GM12878 (cell line): ENCODE data around the gene SAP30L. TPM values are rescaled to one million over a fixed set of nuclear protein-coding genes. Genes with fewer than 3 reads are reported as not detected.

Source experiments
- ATAC-seq: fragments of 200-7000 bp; cut with Tn5 transposase; 3 replicates; pipeline ENCODE4 v1.9.1; 2020; ENCODE audit warnings: mild to moderate bottlenecking, moderate library complexity
- BruUV-seq: library from RNA; stranded (reverse); fragments of 400-500 nt; replicated peaks from 2 replicates; lab custom pipeline; 2021; lab: Mats Ljungman, UMichigan
- CTCF ChIA-PET: fragments of 300-600 bp; sonication (Branson Sonifier 250); formaldehyde crosslinking; extraction: SDS; loops from one replicate; lab custom pipeline; 2021; ENCODE audit warnings: inconsistent platforms; lab: Yijun Ruan, JAX
- POLR2A ChIA-PET: fragments of 350-600 bp; formaldehyde crosslinking; extraction: SDS; loops from one replicate; lab custom pipeline; 2021; ENCODE audit warnings: inconsistent platforms; lab: Charles Lee
- RAD21 ChIA-PET: fragments of 300-600 bp; sonication (Branson Sonifier 250); formaldehyde crosslinking; loops from one replicate; lab custom pipeline; 2023; ENCODE audit warnings: antibody characterized with exemption; ENCODE audit not compliant: unreplicated experiment; lab: Charles Lee
- SMC1A ChIA-PET: fragments of 300-600 bp; sonication (Branson Sonifier 250); formaldehyde crosslinking; loops from one replicate; lab custom pipeline; 2023; ENCODE audit not compliant: unreplicated experiment, uncharacterized antibody; lab: Charles Lee
- DNase-seq: peaks from one replicate; pipeline ENCODE4 v3.0.0-alpha.2; 2011; ENCODE audit warnings: low read depth, low spot score
- FAIRE-seq: peaks from 3 replicates; lab custom pipeline; 2011; peaks lifted over from hg19 to GRCh38; lab: Jason Lieb, UNC
- H2AFZ ChIP-seq: 2 replicates; pipeline ENCODE4 v1.6.0; 2011; ENCODE audit warnings: low read depth, low read length, control low read depth; ENCODE audit not compliant: control insufficient read depth
- H3K27ac ChIP-seq: 2 replicates; pipeline ENCODE4 v1.5.1; 2011; ENCODE audit warnings: control low read depth; ENCODE audit not compliant: control insufficient read depth, insufficient read depth
- H3K27me3 ChIP-seq, 2 experiments: replicated peaks in 1 of 2; 2 replicates each; pipeline versions ENCODE4 v1.6.0 to v1.6.1; 2011; ENCODE audit warnings: low read length in 1 of 2; ENCODE audit not compliant: control insufficient read depth in 2 of 2, insufficient read depth in 2 of 2
- H3K36me3 ChIP-seq, 2 experiments: 2 replicates each; pipeline ENCODE4 v1.5.1; 2011; ENCODE audit warnings: low read length in 1 of 2; ENCODE audit not compliant: control insufficient read depth in 2 of 2, insufficient read depth in 2 of 2
- H3K4me1 ChIP-seq: 2 replicates; pipeline ENCODE4 v1.6.1; 2011; ENCODE audit warnings: mild to moderate bottlenecking, low read length, moderate library complexity, mixed read lengths; ENCODE audit not compliant: control insufficient read depth, insufficient read depth
- H3K4me2 ChIP-seq: 2 replicates; pipeline ENCODE4 v1.6.0; 2011; ENCODE audit warnings: control low read depth; ENCODE audit not compliant: control insufficient read depth, insufficient read depth
- H3K4me3 ChIP-seq: fragments of 200-600 bp; sonication (generic); 2 replicates; pipeline ENCODE4 v1.5.1; 2016
- H3K79me2 ChIP-seq: 2 replicates; pipeline ENCODE4 v1.6.0; 2011; ENCODE audit warnings: low read length; ENCODE audit not compliant: control insufficient read depth, insufficient read depth
- H3K9ac ChIP-seq: 2 replicates; pipeline ENCODE4 v1.8.0; 2011; ENCODE audit warnings: low read length, control low read depth, mixed read lengths; ENCODE audit not compliant: control insufficient read depth, insufficient read depth
- H3K9me3 ChIP-seq: replicated peaks from 3 replicates; pipeline ENCODE4 v1.5.1; 2011; ENCODE audit warnings: mild to moderate bottlenecking, low read length; ENCODE audit not compliant: control insufficient read depth, insufficient read depth
- H4K20me1 ChIP-seq: 2 replicates; pipeline ENCODE4 v1.6.0; 2011; ENCODE audit not compliant: control insufficient read depth, insufficient read depth
- BACH1 ChIP-seq: fragments of 450-650 bp; IDR thresholded peaks from 2 replicates; pipeline ENCODE4 v1.6.1; 2017; ENCODE audit warnings: mild to moderate bottlenecking, borderline replicate concordance
- CHD2 ChIP-seq: IDR thresholded peaks from 2 replicates; pipeline ENCODE4 v1.6.1; 2011; ENCODE audit warnings: low read depth, low read length, improper control_type of control experiment, borderline replicate concordance
- DPF2 ChIP-seq: fragments of 450-650 bp; IDR thresholded peaks from 2 replicates; pipeline ENCODE4 v1.6.1; 2017; ENCODE audit warnings: mild to moderate bottlenecking
- ESRRA ChIP-seq: IDR thresholded peaks from 2 replicates; pipeline ENCODE4 v1.6.1; 2012; ENCODE audit warnings: mild to moderate bottlenecking, low read length, improper control_type of control experiment
- FOXM1 ChIP-seq: IDR thresholded peaks from 2 replicates; pipeline ENCODE4 v1.6.1; 2012; ENCODE audit warnings: low read depth, mild to moderate bottlenecking, inconsistent platforms, low read length, moderate library complexity
- IRF4 ChIP-seq: IDR thresholded peaks from 2 replicates; pipeline ENCODE4 v1.6.1; 2011; ENCODE audit warnings: low read depth, low read length
- KAT2A ChIP-seq: conservative IDR thresholded peaks from 2 replicates; pipeline ENCODE4 v1.6.1; 2011; ENCODE audit warnings: low read depth, low read length; ENCODE audit not compliant: control insufficient read depth
- NFYB ChIP-seq: IDR thresholded peaks from 2 replicates; pipeline ENCODE4 v1.6.1; 2011; ENCODE audit warnings: low read depth, mild to moderate bottlenecking, low read length, improper control_type of control experiment, moderate library complexity; ENCODE audit not compliant: insufficient read depth
- RAD51 ChIP-seq: fragments of 450-650 bp; IDR thresholded peaks from 2 replicates; pipeline ENCODE4 v1.6.1; 2016; ENCODE audit warnings: moderate library complexity, mild to moderate bottlenecking, inconsistent platforms
- RELA ChIP-seq: fragments of 450-650 bp; IDR thresholded peaks from 2 replicates; pipeline ENCODE4 v1.8.0; 2014; ENCODE audit warnings: borderline replicate concordance; ENCODE audit not compliant: partially characterized antibody
- SIN3A ChIP-seq: IDR thresholded peaks from 2 replicates; pipeline ENCODE4 v1.6.1; 2012; ENCODE audit warnings: low read depth, low read length, improper control_type of control experiment
- SMARCA5 ChIP-seq: fragments of 450-650 bp; IDR thresholded peaks from 2 replicates; pipeline ENCODE4 v1.6.1; 2017; ENCODE audit warnings: mild to moderate bottlenecking
- STAT1 ChIP-seq: fragments of 450-650 bp; conservative IDR thresholded peaks from 2 replicates; pipeline ENCODE4 v1.6.1; 2014; ENCODE audit warnings: antibody characterized with exemption, mild to moderate bottlenecking
- SUZ12 ChIP-seq: fragments of 200-600 bp; sonication (generic); IDR thresholded peaks from one replicate; pipeline ENCODE4 v1.6.1; 2018; ENCODE audit warnings: antibody characterized with exemption, mild to moderate bottlenecking; ENCODE audit not compliant: unreplicated experiment
- ZNF207 ChIP-seq: fragments of 450-650 bp; IDR thresholded peaks from 2 replicates; pipeline ENCODE4 v1.6.1; 2014; ENCODE audit warnings: antibody characterized with exemption, mild to moderate bottlenecking, borderline replicate concordance
- WGBS: methylation state at CpG from one replicate; pipeline ENCODE4 v1.1.6; 2016; ENCODE audit warnings: low lambda C conversion rate; ENCODE audit not compliant: insufficient replicate concordance, insufficient coverage; ENCODE audit errors: missing lambda C conversion rate; 5-methylcytosine and 5-hydroxymethylcytosine counted together
- in situ Hi-C: fragments of 300-500 bp; cut with MboI; formaldehyde crosslinking; loops from 9 replicates; pipeline ENCODE4 v1.14.3; 2018; ENCODE audit warnings: mixed read lengths
- intact Hi-C: fragments of 100-400 bp; cut with micrococcal nuclease; formaldehyde crosslinking; loops from one replicate; pipeline ENCODE4 v1.14.2; 2022; ENCODE audit not compliant: unreplicated experiment
- polyA plus RNA-seq, 11 experiments: library from polyadenylated mRNA; depleted of rRNA in 4 of 11; unstranded in 6 of 11; stranded (reverse) in 5 of 11; fragments of >200 nt; fragmentation: Nextera tagmentation in 4 of 11; fragmentation: Illumina TruSeq in 1 of 11; extraction: Ambion mirVana in 4 of 11; extraction: Trizol in 1 of 11; gene quantifications; 1 replicate in 1 of 11; 2 replicates in 10 of 11; pipeline versions ENCODE4 v1.2.1 to v1.2.3, GENCODE V29; 2011 to 2016; ENCODE audit warnings: inconsistent platforms in 2 of 11, missing spikeins in 2 of 11, low read depth in 1 of 11
- total RNA-seq, 4 experiments: library from RNA; depleted of rRNA in 3 of 4; stranded (reverse); fragments of >200 nt in 3 of 4; fragmentation: Illumina TruSeq in 1 of 4; extraction: Trizol in 1 of 4; gene quantifications; 2 replicates each; pipeline versions ENCODE4 v1.2.1 to v1.2.3, GENCODE V29; 2013 to 2021
- TF ChIP-seq, protein P1 (sequence below): IDR thresholded peaks from 2 replicates; pipeline ENCODE4 v1.6.1; 2011; ENCODE audit warnings: borderline replicate concordance, low read depth, mild to moderate bottlenecking, moderate library complexity, mixed read lengths, low read length; ENCODE audit not compliant: insufficient read depth; ENCODE audit errors: extremely low read length
- TF ChIP-seq, protein P2 (sequence below): fragments of 450-650 bp; IDR thresholded peaks from 2 replicates; pipeline ENCODE4 v1.6.1; 2018; ENCODE audit warnings: mild to moderate bottlenecking, low read depth, moderate library complexity; ENCODE audit not compliant: partially characterized antibody
- TF ChIP-seq, protein P3 (sequence below): fragments of 150-350 bp; IDR thresholded peaks from 2 replicates; pipeline ENCODE4 v1.6.1; 2014; ENCODE audit warnings: mild to moderate bottlenecking, low read depth, low read length

Gene SAP30L
- total and polyA plus RNA-seq, 10 of the 15 experiments (the other 5 are each of a cell fraction or from before 2014, with no cell fraction given) = 2.4 to 36.8 (median 15.7) TPM

DNA sequence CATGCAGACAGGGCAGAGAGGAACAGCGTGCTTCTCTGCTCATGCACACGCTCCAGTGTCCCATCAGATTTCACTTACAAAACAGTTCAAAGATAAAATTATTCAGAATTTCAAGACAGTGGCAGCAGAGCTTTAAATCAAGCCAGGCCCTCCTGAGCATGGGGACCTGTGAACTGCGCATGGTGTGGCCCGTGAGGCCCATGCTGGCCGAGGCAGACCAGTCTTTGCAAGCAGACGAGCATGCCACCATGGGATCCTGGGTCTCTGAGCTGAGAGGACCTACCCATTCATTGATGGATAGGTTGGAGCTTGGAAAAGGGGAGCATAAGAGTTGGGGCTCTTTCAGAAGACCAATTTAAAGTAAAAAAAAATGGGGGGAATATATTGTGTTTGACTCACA is 35.0 kb upstream of the SAP30L start:
- ChIA-PET SMC1A (interaction anchor here (1.0 kb wide), 1 partner anchor 11 kb away, joined by 3 read pairs; no protein-coding TSS in a partner anchor), RAD21 (interaction anchor here (0.8 kb wide), 1 partner anchor 110 kb away, joined by 3 read pairs; no protein-coding TSS in a partner anchor), POLR2A (interaction anchor here (0.7 kb wide), 1 partner anchor 539 kb away, joined by 3 read pairs; no protein-coding TSS in a partner anchor), CTCF (interaction anchor here (0.6 to 4.2 kb wide), 3 partner anchors 17 to 346 kb away, joined by 3 to 21 read pairs (median 4); no protein-coding TSS in a partner anchor)
- 76% methylated on average over 6 of the region's 6 CpGs for WGBS
- no peaks in the 10 kb centered on the region for H3K9me3 ChIP-seq
- FAIRE-seq (no peak), ATAC-seq (no peak), DNase-seq (no peak)
- H2AFZ ChIP-seq = no peak overlapping the region
- in situ Hi-C loops = no loop called here
- H3K4me2 ChIP-seq = no peak overlapping the region
- no peaks in the 10 kb centered on the region for H3K4me1 ChIP-seq
- peaks cover 0 to 9% of the 10 kb centered on the region in 2 experiments; a peak in 3 of 4 replicates for H3K36me3 ChIP-seq
- no peaks in the 10 kb centered on the region for H3K27me3 ChIP-seq
- TF ChIP-seq, protein P1, sequence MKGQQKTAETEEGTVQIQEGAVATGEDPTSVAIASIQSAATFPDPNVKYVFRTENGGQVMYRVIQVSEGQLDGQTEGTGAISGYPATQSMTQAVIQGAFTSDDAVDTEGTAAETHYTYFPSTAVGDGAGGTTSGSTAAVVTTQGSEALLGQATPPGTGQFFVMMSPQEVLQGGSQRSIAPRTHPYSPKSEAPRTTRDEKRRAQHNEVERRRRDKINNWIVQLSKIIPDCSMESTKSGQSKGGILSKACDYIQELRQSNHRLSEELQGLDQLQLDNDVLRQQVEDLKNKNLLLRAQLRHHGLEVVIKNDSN = no peak
- TF ChIP-seq SIN3A (no peak), CHD2 (no peak), NFYB (no peak), STAT1 (no peak), KAT2A (no peak), SUZ12 (no peak), IRF4 (no peak), RELA (no peak), ZNF207 (no peak), DPF2 (no peak), ESRRA (no peak), FOXM1 (no peak), SMARCA5 (no peak), RAD51 (no peak), BACH1 (no peak)
- TF ChIP-seq, protein P2, sequence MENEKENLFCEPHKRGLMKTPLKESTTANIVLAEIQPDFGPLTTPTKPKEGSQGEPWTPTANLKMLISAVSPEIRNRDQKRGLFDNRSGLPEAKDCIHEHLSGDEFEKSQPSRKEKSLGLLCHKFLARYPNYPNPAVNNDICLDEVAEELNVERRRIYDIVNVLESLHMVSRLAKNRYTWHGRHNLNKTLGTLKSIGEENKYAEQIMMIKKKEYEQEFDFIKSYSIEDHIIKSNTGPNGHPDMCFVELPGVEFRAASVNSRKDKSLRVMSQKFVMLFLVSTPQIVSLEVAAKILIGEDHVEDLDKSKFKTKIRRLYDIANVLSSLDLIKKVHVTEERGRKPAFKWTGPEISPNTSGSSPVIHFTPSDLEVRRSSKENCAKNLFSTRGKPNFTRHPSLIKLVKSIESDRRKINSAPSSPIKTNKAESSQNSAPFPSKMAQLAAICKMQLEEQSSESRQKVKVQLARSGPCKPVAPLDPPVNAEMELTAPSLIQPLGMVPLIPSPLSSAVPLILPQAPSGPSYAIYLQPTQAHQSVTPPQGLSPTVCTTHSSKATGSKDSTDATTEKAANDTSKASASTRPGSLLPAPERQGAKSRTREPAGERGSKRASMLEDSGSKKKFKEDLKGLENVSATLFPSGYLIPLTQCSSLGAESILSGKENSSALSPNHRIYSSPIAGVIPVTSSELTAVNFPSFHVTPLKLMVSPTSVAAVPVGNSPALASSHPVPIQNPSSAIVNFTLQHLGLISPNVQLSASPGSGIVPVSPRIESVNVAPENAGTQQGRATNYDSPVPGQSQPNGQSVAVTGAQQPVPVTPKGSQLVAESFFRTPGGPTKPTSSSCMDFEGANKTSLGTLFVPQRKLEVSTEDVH = no peak
- TF ChIP-seq, protein P3, sequence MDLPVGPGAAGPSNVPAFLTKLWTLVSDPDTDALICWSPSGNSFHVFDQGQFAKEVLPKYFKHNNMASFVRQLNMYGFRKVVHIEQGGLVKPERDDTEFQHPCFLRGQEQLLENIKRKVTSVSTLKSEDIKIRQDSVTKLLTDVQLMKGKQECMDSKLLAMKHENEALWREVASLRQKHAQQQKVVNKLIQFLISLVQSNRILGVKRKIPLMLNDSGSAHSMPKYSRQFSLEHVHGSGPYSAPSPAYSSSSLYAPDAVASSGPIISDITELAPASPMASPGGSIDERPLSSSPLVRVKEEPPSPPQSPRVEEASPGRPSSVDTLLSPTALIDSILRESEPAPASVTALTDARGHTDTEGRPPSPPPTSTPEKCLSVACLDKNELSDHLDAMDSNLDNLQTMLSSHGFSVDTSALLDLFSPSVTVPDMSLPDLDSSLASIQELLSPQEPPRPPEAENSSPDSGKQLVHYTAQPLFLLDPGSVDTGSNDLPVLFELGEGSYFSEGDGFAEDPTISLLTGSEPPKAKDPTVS = no peak
- H3K27ac ChIP-seq = no peak overlapping the region
- H3K4me3 ChIP-seq = no peak overlapping the region
- H3K79me2 ChIP-seq = no peaks in the 10 kb centered on the region
- no peaks in the 10 kb centered on the region for H4K20me1 ChIP-seq
- BruUV-seq = no TSS peak
- intact Hi-C loops = no loop called here
- no peak overlapping the region for H3K9ac ChIP-seq
